Cerebellar cortex (tissue), 1 donor: ENCODE results near the gene AGAP1.

Source experiments
- DNase-seq: peaks from one replicate; pipeline ENCODE4 v3.0.0-alpha.2; 2015; ENCODE audit warnings: low spot score

AGAP1 gene

DNA sequence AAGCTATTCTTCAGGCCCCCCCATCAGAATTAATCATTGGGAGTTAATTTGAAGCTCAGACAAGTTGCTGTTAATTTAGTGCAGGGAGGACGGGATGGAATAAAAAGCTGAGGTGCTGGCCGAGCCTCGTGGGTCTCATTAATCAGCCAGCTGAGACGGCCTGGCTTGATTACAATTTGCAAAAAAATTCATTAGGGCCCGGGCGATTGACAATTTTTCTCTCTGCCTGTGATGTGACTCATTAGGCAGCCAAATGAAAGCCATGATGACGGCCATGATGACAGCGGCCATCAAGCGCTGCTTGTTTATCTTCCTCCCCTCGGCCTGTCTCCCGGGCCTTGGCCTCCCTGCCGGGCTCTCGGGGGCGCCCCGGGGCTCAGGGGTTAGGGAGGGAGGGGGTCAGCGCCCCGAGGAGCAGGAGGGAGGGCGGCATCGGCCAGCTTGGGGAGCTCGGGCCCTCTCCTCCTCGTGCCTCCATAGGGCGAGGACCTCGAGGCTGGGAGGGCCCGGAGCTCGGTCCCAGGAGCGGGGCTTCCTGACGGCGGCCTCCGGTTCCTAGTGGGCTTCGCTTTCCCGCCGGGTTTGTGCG is 669.1 kb downstream of the AGAP1 start:
- no peak for DNase-seq

DNA sequence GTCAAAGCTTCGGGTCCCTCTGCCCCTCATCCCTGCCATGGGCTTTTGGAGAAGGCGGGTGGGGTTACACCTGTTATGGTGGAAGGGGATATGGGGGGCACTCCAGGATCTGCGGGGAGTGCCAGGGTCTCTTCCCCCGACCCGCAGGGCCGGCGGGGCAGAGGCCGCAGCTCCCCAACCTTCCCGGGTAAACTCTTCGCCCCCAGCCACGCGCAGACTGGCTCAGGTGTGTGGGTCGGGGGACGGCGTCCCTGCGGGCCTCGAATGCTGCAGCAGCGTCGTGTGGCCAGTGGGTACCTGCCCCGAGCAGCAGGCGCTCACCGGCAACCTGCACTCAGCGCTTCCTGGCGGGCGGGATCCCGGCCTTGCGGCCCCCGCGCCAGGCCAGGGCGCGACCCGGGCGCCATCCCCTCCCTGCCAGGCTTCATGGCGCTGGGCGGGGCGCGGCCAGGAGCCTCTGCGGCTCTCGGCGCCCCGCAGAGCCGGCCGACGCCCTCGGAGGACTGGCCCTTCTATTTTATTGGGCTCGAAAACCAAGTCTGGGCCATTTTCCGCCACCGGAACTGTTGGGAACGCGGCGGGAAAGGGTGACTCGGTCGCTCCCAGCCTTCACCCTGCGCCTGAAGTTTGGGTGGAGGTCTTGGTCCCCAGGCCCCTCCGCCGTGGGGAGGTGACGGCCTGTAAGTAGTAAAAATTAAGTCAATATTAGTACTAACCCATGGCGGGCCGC is 669.8 kb downstream of the AGAP1 start:
- DNase-seq = no peak

GRCh38 chr2:236164201-236164924 is 670.5 kb downstream of the AGAP1 start:
- DNase-seq = peak; percentile 55

GRCh38 chr2:236164925-236165841 is 671.3 kb downstream of the AGAP1 start:
- no peak for DNase-seq

- DNase-seq = no peak
Observed at GRCh38 chr2:236165842-236166795, 672.3 kb downstream of the AGAP1 start.

- no peak for DNase-seq
Observed at GRCh38 chr2:236166796-236167296, 673.0 kb downstream of the AGAP1 start.

DNA sequence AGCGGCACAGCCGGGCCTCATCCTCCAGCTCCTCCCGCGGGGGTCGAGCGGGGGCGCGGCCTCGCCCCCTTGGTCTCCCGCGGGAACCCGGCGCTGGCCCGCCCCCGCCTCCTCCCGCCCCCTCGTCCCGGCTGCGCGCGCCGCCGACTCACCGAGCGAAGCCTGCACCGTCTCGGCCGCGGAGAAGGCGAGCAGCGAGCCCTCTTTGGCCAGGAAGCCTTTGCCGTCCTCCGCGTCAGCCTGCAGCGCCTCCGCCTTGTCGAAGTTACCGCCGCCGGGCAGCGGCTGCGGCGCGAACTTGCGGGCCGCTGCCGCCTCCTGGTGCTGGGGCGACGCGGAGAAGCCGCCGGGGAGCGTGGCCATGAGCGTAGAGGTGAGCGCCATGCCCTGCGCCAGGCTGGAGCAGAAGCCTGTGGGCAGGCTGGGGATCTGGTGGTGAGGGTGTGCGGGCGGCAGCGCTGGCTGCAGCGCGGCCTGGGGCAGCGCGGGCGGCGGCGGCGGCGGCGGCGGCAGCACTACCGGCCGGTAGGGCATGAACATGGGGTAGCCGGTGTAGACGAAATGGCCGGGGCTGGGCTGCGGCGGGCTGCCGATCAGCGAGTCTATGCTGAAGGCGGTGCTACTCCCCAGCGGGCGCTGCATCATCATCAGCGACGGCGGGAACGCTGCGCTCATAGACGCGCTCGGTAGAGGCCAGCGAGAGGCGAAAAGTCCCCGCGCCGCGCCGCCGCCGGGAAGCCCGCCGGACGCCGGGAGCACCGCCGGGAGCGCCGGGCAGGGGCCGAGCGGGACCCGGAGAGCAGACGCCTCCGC is 673.7 kb downstream of the AGAP1 start:
- DNase-seq = no peak

- DNase-seq = peak; percentile 75
Observed at GRCh38 chr2:236168110-236169080, 674.6 kb downstream of the AGAP1 start, which contains the start of gene GBX2. TSS of gene GBX2 (minus strand) at chr2:236168386. CDS start at chr2:236167971, 415 bp downstream.

GRCh38 chr2:236169151-236169721 is 675.4 kb downstream of the AGAP1 start:
- no peak for DNase-seq

GRCh38 chr2:236169741-236170589 is 676.1 kb downstream of the AGAP1 start:
- DNase-seq = no peak

- DNase-seq = no peak
Observed at GRCh38 chr2:236170590-236171165, 676.8 kb downstream of the AGAP1 start.

GRCh38 chr2:236171181-236171679 is 677.4 kb downstream of the AGAP1 start:
- no peak for DNase-seq

- peak; percentile 34 for DNase-seq
Observed at GRCh38 chr2:236171680-236172254, 677.9 kb downstream of the AGAP1 start.

DNA sequence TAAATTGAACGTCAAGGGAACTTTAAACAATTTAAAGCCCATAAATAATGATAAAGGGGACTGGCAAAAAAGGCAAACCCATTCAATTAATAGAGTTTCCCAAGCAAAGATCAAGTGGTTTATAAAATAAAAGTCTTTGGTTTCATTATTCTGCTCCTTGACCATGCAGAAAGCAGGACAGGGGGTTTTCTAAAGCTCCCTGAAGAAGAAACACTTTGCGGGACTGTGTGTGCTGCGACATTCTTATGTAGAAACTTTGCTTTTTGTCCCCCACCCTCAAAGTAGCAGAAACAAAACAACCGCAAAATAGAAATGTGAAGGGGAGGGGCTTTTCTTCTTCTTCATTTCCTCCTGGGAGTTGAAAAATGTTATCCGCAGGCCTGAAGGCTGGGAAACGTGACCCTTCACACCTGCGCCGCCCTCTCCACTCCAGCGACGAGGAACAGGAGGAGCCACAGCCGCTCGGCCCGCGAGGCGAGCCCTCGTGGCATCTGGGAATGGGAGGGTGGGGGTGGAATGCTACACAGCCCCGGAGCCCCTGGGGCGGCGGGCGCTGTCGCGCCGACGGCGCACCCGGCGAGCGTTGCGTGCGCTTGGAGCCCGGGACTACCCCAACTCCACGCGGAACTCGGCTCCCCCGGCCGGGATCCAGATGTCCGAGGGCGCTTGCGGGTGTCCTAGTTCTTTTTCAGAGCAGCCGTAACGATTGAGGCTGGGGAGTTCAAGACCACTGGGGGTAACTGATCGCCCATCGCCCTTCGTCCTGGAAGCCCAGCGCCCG is 678.6 kb downstream of the AGAP1 start:
- no peak for DNase-seq

DNA sequence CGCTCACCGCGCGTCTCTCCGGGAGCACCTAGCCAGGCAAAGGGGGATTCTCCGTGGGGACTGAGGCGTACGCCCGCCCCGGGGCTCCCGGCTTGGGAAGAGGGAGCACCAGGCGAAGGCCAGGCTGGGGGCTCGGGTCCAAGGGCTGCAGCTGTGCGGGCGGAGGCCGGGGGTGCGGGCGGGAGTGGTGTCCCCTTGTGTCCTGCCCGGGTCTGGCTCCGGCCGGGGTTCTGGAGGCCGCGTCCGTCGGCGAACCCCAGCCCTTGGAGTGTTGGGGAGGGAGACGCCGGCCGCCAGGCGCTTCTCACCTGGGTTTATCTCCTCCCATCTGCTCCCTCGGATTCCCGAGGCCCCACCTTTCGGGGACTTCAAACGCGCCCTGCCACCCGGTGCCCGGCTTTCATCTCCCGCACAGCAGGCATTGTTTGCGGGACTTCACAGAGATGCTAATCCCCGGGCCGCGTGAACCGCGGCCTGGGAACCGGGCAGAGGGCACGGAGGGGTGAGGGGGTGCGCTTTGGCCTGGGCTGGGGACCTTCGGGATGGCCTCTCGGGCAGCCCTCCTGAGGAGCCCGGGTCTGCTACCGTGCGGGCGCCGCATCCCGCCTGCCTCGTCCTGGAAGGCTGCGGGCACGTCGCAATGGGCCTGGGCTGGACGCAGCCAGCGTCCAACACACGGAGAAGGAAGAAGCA is 679.3 kb downstream of the AGAP1 start:
- DNase-seq = no peak
